Nucleus accumbens (tissue), 56 donors: ENCODE results near the gene OR6S1.
"Not testable (repeated sequence)": the region's sequence is repeated elsewhere in the genome, so short reads cannot be mapped to it uniquely, and the experiment has no call there.

Source experiments
- DNase-seq, 56 donors: peaks; one replicate each; lab custom pipeline; 2025; lab: John Stamatoyannopoulos, UW

Gene OR6S1

GRCh38 chr14:20613094-20614037, 28.1 kb downstream of the OR6S1 start:
- DNase-seq, result peak in 54 of 56 donors; percentile 25 to 92 (median 76)

- DNase-seq, result peak in 1 of 56 donors; percentile 11
Observed at GRCh38 chr14:20612403-20612802, 29.1 kb downstream of the OR6S1 start.

GRCh38 chr14:20611277-20611676, 30.2 kb downstream of the OR6S1 start:
- no peak for DNase-seq

DNA sequence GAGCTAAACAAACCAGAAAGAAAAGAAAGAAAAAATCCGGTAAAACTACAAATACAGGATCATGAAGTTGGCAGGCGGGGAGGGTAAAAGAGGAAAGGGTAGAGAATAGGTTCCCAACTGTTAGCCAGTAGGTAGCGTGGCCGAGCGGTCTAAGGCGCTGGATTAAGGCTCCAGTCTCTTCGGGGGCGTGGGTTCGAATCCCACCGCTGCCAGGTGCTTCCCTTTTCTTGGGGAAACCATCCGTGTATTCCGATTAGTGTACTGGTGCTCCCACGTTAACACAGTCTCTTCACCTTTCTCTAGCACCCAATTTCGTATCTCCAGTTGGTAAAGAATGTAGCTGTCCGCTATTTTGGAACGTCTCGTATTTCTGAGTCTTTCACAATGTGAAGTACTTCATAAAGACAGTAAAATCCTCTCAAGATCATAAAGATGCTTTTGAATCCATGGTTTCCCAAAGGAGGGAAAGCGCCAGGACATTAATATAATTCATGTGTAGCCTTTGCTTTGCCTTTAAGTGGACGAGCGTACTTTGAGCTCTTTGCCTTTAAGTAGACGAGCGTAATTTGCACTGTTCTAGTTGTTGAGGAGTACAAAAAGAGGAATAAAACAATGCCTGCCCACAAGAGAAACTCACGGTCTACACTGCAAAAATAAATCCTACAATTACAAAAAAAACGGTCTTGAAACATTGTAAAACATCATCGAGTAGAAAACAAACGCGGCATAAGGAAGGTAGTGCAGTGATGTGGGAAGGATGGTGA, 31.3 kb downstream of the OR6S1 start:
- DNase-seq, result peak in 48 of 56 donors; percentile 11 to 87 (median 60)

DNA sequence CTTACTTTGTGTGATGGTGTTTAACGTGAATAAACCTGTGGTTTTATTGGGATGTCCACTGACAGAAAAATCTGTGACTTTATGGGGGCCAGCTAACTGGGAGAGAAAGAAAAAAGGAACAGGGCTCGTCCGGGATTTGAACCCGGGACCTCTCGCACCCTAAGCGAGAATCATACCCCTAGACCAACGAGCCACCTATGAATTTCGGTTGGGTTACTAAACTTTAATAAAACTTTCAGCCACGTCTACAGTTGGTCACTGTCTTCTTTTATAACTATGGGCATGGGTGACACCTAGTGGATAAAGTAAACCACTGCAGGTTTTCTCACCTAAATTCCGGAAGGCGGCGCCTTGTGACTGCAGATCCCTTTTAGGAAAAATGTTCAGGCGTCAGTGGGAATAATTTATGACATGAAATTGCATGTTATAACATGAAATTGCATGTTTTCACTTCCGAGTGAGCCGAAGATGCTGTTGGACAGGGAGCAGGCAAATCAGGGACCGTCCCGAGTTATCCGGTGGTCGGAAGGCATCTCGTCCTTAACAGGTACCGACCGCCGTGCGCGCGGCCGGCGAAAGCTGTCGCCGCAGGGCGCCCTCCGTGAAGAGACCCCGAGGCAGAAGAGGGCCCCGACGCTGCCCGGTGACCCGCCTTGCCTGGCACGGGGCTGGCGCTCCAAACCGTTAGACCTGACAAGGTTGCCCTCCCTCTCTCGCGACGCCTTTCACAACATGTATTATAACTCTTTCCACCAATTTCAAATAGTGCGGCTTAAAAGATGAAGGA, 32.1 kb downstream of the OR6S1 start:
- DNase-seq, result peak in 46 of 56 donors; percentile 18 to 80 (median 50)

GRCh38 chr14:20608383-20609110, 32.9 kb downstream of the OR6S1 start:
- DNase-seq, result no peak

- DNase-seq, result no peak
Observed at GRCh38 chr14:20607617-20608016, 33.9 kb downstream of the OR6S1 start.

- DNase-seq, result no peak
Observed at GRCh38 chr14:20606902-20607242, 34.6 kb downstream of the OR6S1 start.

DNA sequence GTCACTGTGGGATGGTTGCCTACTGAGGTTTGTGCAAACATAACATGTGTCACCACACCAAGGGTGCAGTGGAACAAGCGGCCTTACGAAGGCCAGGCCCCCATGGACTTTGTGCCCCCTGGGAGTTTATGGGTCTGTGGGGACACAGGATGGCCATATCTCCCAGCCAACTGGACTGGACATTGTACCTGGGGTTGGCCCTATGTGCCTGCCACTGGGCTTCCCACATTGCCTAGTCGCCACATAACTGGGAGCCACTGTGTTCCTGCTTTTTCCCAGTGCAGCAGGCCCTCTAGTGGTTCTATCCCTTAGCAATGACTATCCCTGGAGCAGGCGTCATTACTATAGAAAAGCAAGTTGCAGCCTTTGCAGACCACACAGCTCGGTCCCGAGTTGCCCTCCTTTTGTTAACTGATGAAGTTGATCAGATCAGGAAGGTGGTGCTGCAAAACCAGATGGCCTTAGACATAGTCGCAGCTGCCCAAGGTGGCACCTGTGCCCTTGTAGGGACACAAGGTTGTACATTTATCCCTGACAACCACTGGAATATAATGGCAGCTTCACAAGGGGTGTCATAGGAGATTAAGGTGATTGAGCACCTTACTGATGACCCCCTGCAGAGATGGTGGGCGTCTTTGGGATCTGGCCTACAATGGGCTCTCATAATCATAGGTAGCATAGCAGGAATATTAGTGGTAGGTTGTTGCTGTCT, 35.1 kb downstream of the OR6S1 start:
- DNase-seq, result peak in 5 of 56 donors; percentile 5 to 28 (median 10)

- no peak for DNase-seq
Observed at GRCh38 chr14:20603813-20604690, 37.4 kb downstream of the OR6S1 start.

DNA sequence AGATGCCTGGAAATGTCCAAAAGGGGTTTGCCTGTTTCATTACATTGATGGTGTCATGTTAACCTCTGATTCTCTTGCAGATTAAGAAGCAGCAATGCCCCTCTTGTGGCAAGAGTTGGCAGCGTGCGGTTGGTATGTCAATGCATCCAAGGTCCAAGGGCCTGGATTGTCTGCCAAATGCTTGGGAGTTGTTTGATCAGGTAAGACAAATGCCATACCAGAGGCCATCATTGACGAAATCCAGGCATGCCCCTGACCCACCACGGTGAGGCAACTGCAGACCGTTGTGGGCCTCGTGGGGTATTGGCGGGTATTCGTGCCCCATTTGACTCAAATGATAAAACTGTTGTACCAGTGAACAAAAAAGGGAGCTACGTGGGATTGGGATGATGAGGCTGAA, 38.9 kb downstream of the OR6S1 start:
- DNase-seq, result no peak

GRCh38 chr14:20601522-20601921, 40.0 kb downstream of the OR6S1 start:
- no peak for DNase-seq

GRCh38 chr14:20597108-20597507, 44.4 kb downstream of the OR6S1 start:
- no peak for DNase-seq

- DNase-seq, result not testable (repeated sequence)
Observed at GRCh38 chr14:20595726-20596125, 45.8 kb downstream of the OR6S1 start.

DNA sequence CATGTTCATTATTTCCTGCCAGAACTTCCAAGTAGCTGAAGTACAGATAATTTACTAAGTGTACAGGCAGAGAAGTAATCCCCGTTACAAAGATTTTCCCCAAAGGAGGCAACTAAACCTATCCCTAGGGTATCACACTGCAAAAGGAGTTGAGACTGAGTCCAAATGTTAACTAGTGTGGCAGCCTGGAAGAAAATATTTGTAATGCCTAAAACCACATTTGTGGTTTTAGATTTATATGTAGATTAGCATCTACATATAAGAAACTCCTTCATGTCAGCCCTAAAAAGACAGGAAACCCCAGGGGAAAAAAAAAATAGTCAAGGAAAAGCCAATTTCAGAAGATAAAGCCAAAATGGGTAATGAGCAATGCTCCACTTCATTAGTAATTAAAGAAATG, 48.9 kb downstream of the OR6S1 start:
- DNase-seq, result no peak

GRCh38 chr14:20591235-20591634, 50.3 kb downstream of the OR6S1 start, which contains the start of gene RNASE12:
Gene RNASE12, minus strand, starts transcription at chr14:20591376. Its CDS starts 653 bp downstream, at chr14:20590723.
- no peak for DNase-seq
